HG03039 (cell line): ENCODE results near the gene ANXA2R.
"Not testable (repeated sequence)": the region's sequence is repeated elsewhere in the genome, so short reads cannot be mapped to it uniquely, and the experiment has no call there.

ENCODE experiments used
- ATAC-seq: cut with Tn5 transposase; IDR thresholded peaks from one replicate; pipeline ENCODE4 v1.9.1; 2021; ENCODE audit warnings: mild to moderate bottlenecking, moderate library complexity; ENCODE audit not compliant: unreplicated experiment

ANXA2R gene

DNA sequence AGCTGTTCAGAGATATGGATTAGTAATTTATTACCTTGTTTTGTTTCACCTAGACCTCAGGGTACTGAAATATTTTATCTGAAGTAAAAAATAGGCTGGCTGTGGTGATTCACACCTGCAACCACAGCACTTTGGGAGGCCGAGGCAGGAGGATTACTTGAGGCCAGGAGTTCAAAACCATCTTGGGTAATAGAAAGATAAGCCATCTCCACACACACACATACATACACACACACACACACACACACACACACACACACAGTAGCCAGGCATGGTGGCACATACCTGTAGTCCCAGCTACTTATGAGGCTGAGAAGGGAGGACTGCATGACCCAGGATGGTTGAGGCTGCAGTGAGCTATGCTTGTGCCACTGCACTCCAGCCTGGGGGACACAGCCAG, 3.7 kb downstream of the ANXA2R start:
- no peak for ATAC-seq

DNA sequence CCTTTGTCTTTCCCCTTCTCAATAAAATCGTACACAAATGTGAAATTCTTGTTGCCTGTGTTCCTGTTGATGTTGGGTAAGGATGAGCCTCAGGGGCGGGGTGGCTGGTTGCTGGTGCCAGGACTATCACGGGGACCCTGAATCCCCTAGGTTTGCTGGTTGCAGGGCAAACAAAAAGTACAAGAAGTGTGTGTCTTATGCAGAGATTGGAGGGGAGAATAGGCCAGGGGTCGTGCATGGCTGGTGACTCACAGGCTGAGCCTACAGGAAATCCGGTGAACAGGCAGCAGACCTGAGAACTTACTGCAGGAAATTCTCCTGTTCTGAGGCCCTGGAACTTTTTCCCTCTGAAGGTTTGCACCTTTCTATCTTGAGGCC, 5.5 kb downstream of the ANXA2R start:
- no peak for ATAC-seq

DNA sequence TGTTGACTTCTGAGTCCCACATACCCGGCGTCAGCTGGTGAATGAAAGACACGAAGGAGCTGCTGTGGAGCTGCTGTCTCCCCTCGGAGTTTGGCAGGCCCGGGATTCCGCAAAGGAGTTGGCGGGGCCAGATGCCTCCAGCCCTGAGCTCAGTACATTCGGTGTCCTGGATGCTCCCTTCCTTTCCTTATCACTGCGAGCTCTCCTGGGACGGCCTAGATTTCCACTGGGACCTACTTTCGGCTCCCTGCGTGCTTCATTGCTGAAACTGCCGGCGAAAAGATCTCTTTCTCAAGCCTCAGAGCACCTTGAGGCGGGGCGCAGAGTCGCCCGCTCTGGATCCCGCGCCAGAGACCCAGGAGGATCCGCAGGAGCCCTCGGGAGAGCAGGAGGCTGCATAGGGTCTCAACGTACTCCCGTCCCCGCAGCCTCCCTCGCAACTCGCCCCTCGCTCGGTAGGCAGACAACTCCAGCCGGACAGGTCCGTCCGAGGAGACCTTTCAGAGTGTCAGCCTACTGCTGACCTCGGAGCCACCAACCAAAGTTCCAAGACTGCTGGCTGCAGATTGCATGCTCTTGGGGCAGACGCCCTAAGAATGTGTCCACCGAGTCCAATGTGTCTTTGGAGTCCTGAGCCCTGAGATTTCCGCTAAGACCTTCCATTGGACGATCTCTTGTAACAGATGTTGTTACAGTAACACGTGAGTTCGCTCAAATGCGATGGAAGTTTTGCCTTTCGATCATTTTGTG, 6.1 kb downstream of the ANXA2R start:
- ATAC-seq: no peak

DNA sequence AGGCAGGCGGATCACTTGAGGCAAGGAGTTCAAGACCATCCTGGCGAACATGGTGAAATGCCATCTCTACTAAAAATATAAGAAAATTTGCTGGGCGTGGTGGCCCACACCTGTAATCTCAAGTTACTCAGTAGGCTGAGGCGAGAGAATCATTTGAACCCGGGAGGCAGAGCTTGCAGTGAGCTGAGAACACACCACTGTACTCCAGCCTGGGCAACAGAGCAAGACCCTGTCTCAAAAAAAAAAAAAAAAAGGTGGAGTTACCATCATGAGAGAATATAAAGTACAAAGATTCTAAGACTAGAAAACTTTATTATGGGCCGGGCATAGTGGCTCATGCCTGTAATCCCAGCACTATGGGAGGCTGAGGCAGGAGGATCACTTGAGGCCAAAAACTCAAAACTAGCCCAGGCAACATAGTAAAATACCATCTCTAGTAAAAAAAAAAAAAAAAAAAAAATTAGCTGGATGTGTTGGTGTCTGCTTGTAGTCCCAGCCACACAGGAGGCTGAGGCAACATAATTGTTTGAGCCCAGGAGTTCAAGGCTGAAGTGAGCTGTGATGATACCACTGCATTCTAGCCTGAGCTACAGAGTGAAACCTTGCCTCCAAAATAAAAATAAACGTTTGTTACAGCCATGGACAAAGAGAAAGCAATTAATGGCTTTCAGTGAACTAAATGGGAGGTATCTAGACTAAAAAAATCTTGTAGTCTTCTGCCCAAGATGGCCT, 12.9 kb downstream of the ANXA2R start:
- ATAC-seq: no peak

DNA sequence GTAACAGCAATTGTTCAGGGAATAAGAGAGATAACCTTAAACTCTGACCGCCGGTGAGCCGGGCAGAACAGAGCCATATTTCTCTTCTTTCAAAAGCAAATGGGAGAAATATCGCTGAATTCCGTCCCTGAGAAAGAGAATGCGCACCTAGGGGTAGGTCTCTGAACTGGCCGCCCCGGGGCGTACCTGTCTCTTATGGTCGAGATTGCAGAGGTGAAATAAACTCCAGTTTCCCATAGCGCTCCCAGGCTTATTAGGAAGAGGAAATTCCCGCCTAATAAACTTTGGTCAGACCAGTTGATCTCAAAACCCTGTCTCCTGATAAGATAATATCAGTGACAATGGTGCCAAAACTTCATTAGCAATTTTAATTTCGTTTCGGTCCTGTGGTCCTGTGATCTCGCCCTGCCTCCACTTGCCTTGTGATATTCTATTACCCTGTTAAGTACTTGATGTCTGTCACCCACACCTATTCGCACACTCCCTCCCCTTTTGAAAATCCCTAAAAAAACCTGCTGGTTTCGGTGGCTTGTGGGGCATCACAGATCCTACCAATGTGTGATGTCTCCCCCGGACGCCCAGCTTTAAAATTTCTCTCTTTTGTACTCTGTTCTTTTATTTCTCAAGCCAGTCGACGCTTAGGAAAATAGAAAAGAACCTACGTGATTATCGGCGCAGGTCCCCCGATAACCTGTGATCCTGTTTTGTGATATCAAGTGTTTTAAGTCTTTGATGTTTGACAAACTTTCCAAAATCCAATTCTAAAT, 14.8 kb downstream of the ANXA2R start:
- ATAC-seq: not testable (repeated sequence)

DNA sequence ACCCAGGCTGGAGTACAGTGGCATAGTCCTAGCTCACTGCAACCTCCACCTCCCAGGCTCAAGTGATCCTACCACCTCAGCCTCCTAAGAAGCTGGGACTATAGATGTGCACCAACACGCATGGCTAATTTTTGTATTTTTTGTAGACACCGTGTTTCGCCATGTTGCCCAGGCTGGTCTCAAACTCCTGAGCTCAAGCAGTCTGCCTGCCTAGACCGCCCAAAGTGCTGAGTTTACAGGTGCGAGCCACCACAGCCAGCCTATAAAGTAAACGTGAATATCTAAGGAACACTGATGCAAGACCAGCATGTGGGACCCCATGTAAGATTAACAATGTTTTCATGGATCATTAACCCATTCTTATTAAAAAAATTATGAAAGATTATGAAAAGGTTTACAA, 15.9 kb downstream of the ANXA2R start:
- no peak for ATAC-seq

DNA sequence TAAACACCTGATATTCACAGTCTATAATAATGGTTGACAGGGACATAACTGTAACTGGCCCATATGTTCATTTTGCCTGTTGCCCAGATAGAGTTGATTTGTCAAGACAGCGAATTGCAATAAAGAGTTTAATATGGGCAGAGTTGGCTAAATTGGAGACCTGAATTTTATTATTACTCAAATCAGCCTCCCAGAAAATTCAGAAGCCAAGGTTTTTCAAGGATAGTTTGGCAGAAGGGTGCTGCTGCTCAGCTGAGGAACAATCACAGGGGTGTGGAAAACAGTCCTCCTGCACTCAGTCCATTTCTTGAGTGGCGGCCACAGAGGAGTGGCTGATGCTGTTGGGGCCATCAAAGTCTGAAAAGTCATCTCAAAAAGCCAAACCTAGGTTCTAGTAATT, 19.0 kb downstream of the ANXA2R start:
- ATAC-seq: no peak

DNA sequence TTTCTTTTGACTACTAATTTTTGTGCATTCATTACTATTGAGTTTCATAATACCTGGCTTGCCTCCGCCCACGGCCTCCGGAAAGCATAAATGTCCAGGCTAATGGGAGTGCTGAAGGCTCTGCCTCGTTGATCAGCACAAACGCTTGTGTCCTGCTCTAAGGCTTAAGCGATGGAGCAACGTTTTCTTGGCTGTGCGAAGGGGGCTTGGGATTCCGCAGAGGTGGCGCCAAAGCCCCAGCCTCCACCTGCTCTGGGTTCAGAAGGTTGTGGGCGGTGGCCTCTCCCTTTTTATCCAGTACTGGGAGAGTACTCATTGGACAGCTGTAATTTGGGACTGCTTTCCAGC, 19.7 kb downstream of the ANXA2R start:
- peak; percentile 9 for ATAC-seq

DNA sequence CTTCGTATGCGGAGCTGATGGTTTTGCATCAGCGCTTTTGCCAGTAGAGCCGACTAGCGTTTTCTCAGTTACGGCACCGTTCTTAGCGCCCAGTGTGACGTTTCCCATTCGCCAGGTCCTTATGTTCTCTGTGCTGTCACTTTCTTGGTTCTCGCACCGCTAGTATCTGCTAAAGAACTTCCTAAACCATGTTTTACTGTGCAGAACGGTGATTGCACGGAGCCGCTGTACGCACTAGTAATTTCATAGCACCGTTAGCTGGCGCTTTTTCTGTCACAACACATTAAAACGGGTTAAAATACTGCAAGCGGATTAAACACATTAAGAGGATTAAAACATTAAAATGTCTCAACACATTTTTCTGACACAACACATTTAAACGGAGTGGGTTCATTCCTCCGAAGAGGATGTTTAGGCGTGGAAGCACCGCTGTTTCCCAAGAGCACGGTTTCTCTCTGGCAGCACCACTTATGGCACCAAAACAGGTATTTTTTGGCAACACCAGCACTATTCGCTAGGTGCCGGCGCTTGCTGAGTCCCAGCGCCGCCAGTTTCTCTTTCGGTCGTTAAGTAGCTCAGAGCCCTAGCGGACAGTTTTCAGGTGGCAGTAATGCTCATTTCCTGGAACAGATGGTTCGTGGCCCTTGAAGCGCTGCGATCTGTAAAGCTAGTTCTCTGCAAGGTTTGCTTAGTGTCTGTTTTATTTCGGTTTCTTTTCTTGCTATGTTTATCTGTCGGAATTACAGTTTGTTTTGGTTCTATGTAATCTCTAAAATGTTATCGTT, 20.3 kb downstream of the ANXA2R start:
- peak; percentile 68 for ATAC-seq

DNA sequence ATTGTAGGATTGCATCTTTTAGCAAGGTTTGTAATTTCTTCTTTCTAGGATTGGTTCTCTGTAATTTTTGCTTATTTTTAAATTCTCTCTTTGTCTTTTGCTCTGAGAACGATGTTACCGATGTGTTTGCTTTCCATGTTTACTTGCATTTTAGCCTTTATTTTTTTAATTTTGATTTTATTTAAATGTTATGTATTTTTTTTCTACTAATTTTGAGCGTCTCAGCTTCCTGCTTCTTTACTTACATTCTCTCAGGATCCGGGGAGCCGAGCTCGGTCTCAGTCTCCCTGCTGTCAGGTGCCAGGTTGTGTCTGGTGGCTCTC, 20.9 kb downstream of the ANXA2R start:
- no peak for ATAC-seq

DNA sequence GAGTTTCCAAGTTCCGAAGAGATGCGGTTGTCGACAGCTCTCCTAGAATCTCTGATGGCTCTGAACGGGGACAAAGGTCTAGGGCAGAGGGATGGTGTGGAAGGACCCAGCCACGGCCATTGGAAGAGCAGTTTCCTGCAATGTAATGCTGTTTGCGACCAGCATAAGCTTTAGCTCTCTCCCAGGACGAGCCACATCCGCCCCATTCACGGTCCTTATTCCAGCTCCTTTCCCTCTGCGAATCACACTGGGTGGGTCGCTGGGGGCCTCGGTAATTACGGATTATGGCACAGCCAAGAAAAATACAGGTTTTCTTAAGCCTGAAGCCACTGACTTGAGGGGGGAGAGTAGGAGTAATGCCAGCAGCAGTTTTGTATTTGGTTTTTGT, 22.7 kb downstream of the ANXA2R start:
- ATAC-seq: no peak

DNA sequence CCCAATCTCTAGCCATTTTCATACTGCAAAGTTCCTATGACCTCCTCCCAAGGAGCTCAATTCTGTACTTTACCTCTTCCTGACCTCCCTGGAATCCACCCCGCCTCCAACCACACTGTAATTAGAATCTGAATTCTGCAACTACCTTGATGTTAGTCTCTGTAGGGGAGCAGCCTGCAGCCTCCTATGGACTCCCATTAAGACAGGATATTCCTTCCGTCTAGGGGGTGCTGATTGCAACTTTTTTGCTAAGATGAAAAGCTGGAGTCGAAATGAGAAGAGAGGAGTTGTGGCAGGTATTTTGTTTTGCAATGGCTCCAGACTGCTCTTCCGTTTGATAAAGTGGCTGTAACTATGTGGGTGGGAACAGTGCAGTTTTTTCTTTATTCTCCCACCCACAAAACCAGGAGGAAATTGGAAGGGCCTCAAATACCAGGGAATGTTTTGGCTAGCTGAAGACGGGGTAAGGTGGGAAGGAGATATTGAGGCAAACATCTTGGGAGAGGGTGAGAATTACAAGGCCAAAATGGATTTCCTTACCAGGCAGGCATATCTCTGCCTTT, 23.8 kb downstream of the ANXA2R start:
- ATAC-seq: no peak

DNA sequence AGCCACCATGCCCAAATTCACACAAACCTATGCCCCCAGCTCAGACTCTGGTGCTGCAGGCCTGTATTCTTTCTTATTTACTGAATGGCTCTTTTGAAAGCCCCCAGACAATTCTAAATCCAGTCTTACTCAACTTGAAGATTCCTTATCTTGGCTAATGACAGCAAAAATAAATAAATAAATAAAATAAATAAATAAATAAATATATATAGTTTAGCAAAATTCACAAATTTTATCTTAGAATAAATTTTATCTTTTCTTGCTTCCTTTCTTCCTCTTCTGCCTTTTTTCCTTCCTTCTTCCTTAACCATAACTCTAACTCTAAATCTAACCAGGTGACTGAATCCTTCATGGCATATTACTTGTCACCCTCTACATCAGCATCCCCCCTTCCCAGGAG, 25.6 kb downstream of the ANXA2R start:
- no peak for ATAC-seq

DNA sequence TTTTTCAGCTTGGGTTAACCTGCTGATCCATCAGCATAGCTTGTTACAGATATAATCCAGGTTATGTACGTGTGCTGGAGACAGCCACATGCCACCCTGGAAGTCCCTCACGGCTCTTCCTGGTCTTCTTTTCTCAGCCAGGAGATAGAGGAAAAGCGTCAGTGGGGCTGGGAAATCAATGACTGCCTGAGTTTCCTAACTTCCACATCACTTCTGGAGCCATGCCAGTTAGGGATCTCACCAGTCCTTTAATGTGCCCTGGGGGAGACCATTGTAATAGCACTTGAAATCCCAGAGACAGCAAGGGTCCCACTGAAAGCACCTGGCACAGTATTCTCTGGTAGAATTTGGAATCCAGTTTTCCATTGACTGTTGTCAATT, 29.2 kb downstream of the ANXA2R start:
- no peak for ATAC-seq

DNA sequence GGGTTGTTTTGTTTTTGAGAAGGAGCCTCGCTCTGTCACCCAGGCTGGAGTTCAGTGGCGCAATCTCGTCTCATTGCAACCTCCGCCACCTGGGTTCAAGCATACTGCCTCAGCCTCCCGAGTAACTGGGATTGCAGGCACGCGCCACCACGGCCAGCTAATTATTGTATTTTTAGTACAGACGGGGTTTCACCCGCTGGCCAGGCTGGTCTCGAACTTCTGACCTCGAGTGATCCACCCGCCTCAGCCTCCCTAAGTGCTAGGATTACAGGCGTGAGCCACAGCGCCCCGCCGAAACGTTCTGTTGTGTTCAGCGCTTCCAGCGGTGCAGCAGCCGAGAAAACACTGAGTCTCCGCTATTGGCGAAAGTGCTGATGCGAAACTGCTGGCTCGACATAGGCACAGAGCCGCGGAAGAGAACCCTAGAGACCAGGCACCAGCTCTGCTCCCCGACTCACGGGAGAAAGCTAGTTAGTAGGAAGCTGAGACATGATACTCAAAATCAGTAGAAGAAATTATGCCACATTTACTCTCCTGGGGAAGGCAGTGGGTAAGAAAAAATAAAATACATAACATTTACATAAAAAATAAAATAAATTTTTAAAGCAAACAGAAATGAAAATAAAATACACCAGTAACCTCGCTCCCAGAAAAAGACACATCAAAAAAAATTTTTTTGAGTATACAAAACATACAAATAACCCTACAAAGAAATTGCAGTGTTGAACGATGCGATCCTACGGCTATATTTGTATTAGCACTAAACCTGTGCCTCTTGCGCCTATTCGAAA, 31.6 kb downstream of the ANXA2R start:
- ATAC-seq: peak; percentile 23

DNA sequence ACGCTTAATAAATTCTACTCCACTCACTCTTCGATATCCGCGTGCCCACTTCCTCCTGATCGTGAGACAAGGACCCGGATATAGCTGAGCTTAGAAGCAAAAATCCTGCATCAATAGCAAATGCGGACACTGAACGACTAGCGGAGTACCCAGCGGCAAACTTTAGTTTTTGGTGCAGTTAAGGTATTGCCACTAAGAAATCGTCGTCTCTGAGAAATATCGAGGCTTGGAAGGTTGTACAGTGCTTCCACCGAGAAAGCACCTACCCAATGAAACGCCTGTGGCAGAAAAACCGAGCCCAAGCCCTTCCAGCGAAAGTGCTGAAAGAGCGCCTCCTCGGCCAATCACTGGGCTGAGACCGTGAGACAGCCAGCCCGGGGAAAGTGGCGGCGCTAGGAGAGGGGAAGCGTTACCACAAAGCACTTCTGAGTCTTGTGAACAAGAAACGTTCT, 32.2 kb downstream of the ANXA2R start:
- peak; percentile 43 for ATAC-seq

DNA sequence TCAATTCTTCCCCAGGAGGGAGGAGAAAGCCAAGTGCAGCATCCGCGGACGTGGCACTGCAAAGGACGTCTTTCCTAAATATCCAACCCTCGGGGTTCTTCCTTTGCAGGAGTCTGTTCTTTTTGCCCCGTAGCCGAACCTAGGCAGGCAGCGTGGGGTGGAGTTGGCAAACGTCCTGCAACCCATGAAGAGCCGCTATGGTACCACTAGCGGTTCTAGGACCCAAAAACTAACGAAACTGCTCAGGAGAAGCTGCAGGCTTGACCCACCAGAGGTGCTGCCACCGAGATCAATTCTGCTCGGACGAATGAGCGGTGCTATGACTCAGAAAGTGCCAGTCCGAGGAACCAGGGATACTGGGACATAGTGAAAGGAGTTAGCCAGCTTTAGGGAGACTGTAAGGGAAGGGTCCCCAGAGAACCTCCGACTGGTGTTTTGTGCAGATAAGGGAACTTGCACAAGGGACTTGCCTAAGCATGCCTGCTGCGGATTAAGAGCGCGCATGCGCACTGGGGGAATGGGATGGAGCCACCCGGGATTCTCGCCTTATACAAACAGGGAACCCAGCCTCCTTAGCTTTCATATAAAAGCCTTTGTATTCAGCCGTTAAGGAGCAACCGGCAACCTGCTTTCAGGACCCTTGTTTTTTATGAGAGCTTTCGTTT, 32.7 kb downstream of the ANXA2R start:
- ATAC-seq: peak; percentile 20

DNA sequence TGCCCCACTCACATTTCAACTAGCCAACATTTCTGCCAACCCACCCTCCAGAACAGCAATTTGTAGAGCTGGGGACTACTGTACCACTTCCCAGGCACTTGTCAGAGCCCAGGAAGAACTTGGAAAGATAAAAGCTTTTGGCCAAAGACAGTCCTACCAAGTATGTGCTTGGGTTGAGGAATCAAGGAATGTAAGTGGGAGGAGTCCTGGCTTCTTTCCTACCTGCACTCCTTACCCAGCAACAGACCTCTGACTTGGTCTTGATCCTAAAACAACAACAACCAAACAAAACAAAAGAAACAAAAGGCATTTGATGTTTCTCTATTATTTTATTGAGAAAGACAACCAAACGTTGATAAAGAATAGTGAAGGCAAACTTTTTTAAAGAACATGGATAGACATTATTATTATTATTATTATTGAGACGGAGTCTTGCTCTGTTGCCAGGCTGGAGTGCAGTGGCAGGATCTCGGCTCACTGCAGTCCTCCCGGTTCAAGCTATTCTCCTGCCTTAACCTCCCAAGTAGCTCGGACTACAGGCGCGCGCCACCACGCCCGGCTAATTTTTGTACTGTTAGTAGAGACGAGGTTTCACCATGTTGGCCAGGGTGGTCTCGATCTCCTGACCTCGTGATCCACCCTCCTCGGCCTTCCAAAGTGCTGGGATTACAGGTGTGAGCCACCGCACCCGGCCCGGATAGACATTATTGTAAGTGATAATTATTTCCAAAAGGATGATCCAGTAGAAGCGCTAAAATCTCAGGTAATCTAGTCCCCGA, 33.5 kb downstream of the ANXA2R start:
- no peak for ATAC-seq

DNA sequence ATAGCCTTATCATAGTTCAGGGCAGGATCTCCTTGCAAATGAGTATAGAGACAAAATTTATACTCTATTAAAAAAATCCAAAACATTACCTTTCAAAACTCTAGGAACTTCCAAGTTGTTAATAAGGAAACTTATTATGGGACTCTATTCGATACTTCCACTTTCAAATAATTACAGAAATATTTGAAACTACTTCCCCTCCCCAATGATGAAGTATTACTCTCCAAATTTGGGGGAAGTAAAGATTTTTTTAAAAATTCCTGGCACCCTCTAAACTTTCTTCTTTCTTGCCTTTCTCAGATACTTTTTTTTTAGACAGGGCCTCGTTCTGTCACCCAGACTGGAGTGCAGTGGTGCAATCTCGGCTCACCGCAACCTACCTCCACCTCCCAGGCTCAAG, 35.1 kb downstream of the ANXA2R start:
- no peak for ATAC-seq
